NB4 (cell line): ENCODE data around the gene SIAH3.

Experiments used
- CTCF ChIP-seq: IDR thresholded peaks from one replicate; pipeline ENCODE4 v1.5.1; 2012; ENCODE audit warnings: low read depth, low read length
- POLR2A ChIP-seq: IDR thresholded peaks from 2 replicates; pipeline ENCODE4 v1.6.1; 2011; ENCODE audit warnings: mild to moderate bottlenecking; ENCODE audit not compliant: insufficient read length; ENCODE audit errors: extremely low read depth

- TF ChIP-seq POLR2A (no peak), CTCF (no peak)
These were observed 29.8 kb upstream of the SIAH3 start for GRCh38 chr13:45881353-45881752.
